ENCODE results near the gene UGT2A3. TPM values are rescaled to one million over a fixed set of nuclear protein-coding genes. Genes with fewer than 3 reads are reported as not detected.

The UGT2A3 gene
- total RNA-seq, 1 experiment from 2014 or later: not detected

DNA sequence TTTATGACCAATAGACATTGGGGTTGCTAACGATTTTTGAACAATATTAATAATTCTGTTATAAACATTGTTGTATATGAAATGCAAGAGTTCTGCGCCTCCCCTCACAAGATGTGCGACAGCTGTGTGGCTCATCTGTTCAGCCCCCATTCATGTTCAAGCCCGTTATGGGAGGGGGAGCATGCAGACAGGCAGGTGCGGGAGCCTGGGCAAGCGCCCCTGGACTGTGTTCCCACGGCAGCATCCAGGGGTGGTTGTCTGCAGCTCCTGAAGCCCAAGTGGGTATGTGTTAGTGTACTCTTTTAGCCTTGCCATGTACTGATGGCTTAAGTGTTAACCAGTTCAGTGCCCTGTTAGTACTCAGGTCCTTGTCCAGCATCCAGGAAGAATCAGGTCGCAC is 34.6 kb downstream of the UGT2A3 start:
- no peak for DNase-seq (ENCODE audit: unreplicated experiment)
- Mint-ChIP-seq H3K9me3 (ENCODE audit: unreplicated experiment) (no peaks in the 10 kb centered on the region), H3K4me1 (ENCODE audit: insufficient read depth, unreplicated experiment) (peaks cover 5% of the 10 kb centered on the region), H3K27me3 (ENCODE audit: insufficient read depth, unreplicated experiment) (no peaks in the 10 kb centered on the region), H3K4me3 (ENCODE audit: unreplicated experiment) (no peak overlapping the region), H3K36me3 (ENCODE audit: insufficient read depth, unreplicated experiment) (no peaks in the 10 kb centered on the region), H3K27ac (ENCODE audit: low read depth, unreplicated experiment) (no peak overlapping the region)
- TF ChIP-seq, protein P1, sequence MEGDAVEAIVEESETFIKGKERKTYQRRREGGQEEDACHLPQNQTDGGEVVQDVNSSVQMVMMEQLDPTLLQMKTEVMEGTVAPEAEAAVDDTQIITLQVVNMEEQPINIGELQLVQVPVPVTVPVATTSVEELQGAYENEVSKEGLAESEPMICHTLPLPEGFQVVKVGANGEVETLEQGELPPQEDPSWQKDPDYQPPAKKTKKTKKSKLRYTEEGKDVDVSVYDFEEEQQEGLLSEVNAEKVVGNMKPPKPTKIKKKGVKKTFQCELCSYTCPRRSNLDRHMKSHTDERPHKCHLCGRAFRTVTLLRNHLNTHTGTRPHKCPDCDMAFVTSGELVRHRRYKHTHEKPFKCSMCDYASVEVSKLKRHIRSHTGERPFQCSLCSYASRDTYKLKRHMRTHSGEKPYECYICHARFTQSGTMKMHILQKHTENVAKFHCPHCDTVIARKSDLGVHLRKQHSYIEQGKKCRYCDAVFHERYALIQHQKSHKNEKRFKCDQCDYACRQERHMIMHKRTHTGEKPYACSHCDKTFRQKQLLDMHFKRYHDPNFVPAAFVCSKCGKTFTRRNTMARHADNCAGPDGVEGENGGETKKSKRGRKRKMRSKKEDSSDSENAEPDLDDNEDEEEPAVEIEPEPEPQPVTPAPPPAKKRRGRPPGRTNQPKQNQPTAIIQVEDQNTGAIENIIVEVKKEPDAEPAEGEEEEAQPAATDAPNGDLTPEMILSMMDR (IDR thresholded peaks at IDR 0.05; ENCODE audit: unreplicated experiment): no peak
- intact Hi-C loops (cut with micrococcal nuclease): no loop called here
- POLR2A ChIA-PET: no interaction called here
- no TSS peak for BruUV-seq (replicated peaks)
- CTCF ChIA-PET: no interaction called here

GRCh38 chr4:68912807-68913206 is 38.8 kb downstream of the UGT2A3 start:
- TF ChIP-seq, protein P1 (IDR thresholded peaks at IDR 0.05; ENCODE audit: unreplicated experiment): no peak
- intact Hi-C loops (cut with micrococcal nuclease): no loop called here

GRCh38 chr4:68909385-68909784 is 42.2 kb downstream of the UGT2A3 start:
- ChIA-PET POLR2A (no interaction called here), CTCF (no interaction called here)
- TF ChIP-seq, protein P1 (IDR thresholded peaks at IDR 0.05; ENCODE audit: unreplicated experiment): no peak
- H3K27me3 Mint-ChIP-seq (ENCODE audit: insufficient read depth, unreplicated experiment): no peaks in the 10 kb centered on the region
- H3K9me3 Mint-ChIP-seq (ENCODE audit: unreplicated experiment): no peaks in the 10 kb centered on the region
- no peak for DNase-seq (ENCODE audit: unreplicated experiment)
- BruUV-seq (replicated peaks): no TSS peak
- intact Hi-C loops (cut with micrococcal nuclease): no loop called here
- H3K27ac Mint-ChIP-seq (ENCODE audit: low read depth, unreplicated experiment): no peak overlapping the region
- no peak overlapping the region for H3K4me3 Mint-ChIP-seq (ENCODE audit: unreplicated experiment)
- H3K36me3 Mint-ChIP-seq (ENCODE audit: insufficient read depth, unreplicated experiment): no peaks in the 10 kb centered on the region
- peaks cover 16% of the 10 kb centered on the region for H3K4me1 Mint-ChIP-seq (ENCODE audit: insufficient read depth, unreplicated experiment)

More at GRCh38 chr4:68912807-68913206, 38.8 kb downstream of the UGT2A3 start:
- H3K9me3 Mint-ChIP-seq (ENCODE audit: unreplicated experiment): no peaks in the 10 kb centered on the region
- no TSS peak for BruUV-seq (replicated peaks)
- no peak for DNase-seq (ENCODE audit: unreplicated experiment)
- H3K36me3 Mint-ChIP-seq (ENCODE audit: insufficient read depth, unreplicated experiment): no peaks in the 10 kb centered on the region
- ChIA-PET POLR2A (no interaction called here), CTCF (interaction anchor here (0.6 kb wide), 1 partner anchor 981 kb away, joined by 3 read pairs; no protein-coding TSS in a partner anchor)
- no peaks in the 10 kb centered on the region for H3K4me1 Mint-ChIP-seq (ENCODE audit: insufficient read depth, unreplicated experiment)
- H3K4me3 Mint-ChIP-seq (ENCODE audit: unreplicated experiment): no peak overlapping the region
- H3K27me3 Mint-ChIP-seq (ENCODE audit: insufficient read depth, unreplicated experiment): no peaks in the 10 kb centered on the region
- no peak overlapping the region for H3K27ac Mint-ChIP-seq (ENCODE audit: low read depth, unreplicated experiment)

DNA sequence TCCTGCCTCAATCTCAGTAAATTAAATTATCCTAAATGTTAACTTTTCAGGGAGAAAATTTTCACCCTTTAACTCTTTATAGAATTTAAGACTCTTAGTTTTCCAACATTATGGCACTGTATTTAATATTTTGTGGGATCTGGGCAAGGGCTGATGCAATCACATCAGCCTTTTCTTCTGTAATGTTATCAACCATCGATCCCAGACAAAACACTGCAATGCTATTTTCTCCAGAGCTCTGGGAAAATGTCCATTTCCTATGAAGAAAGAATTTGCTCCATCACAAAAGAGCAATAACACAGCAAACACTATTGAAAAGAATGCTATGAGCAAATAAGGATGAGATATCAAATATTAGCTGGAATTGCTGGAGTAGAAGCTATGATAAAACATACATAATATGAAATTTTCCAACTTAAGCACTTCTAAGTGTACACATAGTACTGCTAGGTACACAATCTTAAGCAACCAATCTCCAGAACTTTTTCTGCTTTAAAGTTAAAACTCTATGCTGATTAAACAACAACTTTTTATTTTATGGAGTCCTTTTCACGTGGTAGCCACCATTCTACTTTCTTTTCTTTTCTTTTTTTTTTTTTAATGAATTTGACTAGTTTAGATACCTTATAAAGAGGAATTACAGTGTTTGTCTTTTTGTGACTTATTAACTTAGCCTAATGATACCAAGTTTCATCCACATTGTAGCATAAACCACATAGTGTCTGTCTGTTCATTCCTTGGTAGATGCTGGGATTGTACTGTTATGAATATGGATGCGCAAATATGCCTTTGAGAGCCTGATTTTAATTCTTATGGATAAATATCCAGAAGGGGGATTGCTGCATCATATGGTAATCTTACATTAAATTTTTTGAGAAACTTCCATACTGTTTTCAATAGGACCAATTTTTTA is 43.6 kb downstream of the UGT2A3 start:
- ChIA-PET CTCF (interaction anchor here (0.6 kb wide), 1 partner anchor 250 kb away, joined by 3 read pairs; no protein-coding TSS in a partner anchor), POLR2A (no interaction called here)
- Mint-ChIP-seq H3K27me3 (ENCODE audit: insufficient read depth, unreplicated experiment) (no peaks in the 10 kb centered on the region), H3K4me1 (ENCODE audit: insufficient read depth, unreplicated experiment) (peaks cover 16% of the 10 kb centered on the region), H3K4me3 (ENCODE audit: unreplicated experiment) (no peak overlapping the region), H3K9me3 (ENCODE audit: unreplicated experiment) (no peaks in the 10 kb centered on the region), H3K36me3 (ENCODE audit: insufficient read depth, unreplicated experiment) (no peaks in the 10 kb centered on the region), H3K27ac (ENCODE audit: low read depth, unreplicated experiment) (no peak overlapping the region)
- DNase-seq (ENCODE audit: unreplicated experiment): no peak
- TF ChIP-seq, protein P1 (IDR thresholded peaks at IDR 0.05; ENCODE audit: unreplicated experiment): no peak
- BruUV-seq (replicated peaks): no TSS peak
- intact Hi-C loops (cut with micrococcal nuclease): no loop called here
